ENCODE data around the gene TMEM240.
"Not testable (repeated sequence)": the region's sequence is repeated elsewhere in the genome, so short reads cannot be mapped to it uniquely, and the experiment has no call there.

Gene TMEM240

GRCh38 chr1:1521331-1521730, 19.1 kb downstream of the TMEM240 start:
- Histone ChIP-seq H3K27me3 (ENCODE audit: control insufficient read depth, low read length) (no peaks in the 10 kb centered on the region), H3K27ac (ENCODE audit: low read depth, low read length) (no peak overlapping the region), H3K4me1 (ENCODE audit: control insufficient read depth, low read length) (no peaks in the 10 kb centered on the region), H3K36me3 (ENCODE audit: control insufficient read depth, low read length) (peaks cover 50% of the 10 kb centered on the region), H4K20me1 (ENCODE audit: control insufficient read depth, insufficient read depth, low read depth, low read length) (no peaks in the 10 kb centered on the region), H3K4me3 (ENCODE audit: low read length) (no peak overlapping the region), H3F3A (ENCODE audit: control insufficient read depth, insufficient read depth) (no peaks in the 10 kb centered on the region), H3K9me3 (ENCODE audit: control insufficient read depth, insufficient read depth, low read length) (no peaks in the 10 kb centered on the region), H3K9me2 (replicated peaks; ENCODE audit: control insufficient read depth, low read length) (no peaks in the 10 kb centered on the region), H3K79me2 (ENCODE audit: control insufficient read depth, low read length) (peaks cover 5% of the 10 kb centered on the region), H3K4me2 (ENCODE audit: low read length) (no peak overlapping the region)
- TF ChIP-seq CTCF (IDR thresholded peaks at IDR 0.05; ENCODE audit: low read depth, low read length, poor library complexity, severe bottlenecking) (no peak), EZH2phosphoT487 (IDR thresholded peaks at IDR 0.05; ENCODE audit: borderline replicate concordance, low read length) (no peak)

DNA sequence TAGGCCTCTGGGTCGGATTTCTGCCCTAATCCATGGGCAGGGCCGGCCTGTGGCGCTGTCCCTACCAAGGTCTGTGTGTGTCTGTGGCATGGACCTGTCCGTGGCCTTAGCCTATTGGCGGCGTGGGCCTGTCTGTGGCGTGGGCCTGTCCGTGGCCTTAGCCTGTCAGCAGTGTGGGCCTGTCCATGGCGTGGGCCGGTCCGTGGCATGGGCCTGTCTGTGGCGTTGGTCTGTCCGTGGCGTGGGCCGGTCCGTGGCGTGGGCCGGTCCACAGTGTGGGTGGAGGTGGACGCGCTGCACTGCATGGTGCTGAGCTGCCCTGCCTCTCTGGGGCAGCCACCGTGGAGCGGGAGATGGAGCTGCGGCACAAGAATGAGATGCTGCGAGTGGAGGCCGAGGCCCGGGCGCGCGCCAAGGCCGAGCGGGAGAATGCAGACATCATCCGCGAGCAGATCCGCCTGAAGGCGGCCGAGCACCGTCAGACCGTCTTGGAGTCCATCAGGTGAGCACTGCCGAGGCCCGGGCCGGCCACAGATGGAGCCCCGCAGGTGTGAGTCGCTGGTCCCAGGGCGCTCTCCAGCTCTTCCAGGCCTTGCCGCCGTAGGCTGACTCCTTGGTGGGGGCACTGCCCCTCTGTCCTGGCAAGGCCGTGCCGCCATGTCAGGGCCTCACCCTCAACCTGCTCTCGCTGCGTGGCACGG, 20.5 kb downstream of the TMEM240 start:
- Histone ChIP-seq H3K79me2 (ENCODE audit: control insufficient read depth, low read length) (peaks cover 14% of the 10 kb centered on the region), H3K36me3 (ENCODE audit: control insufficient read depth, low read length) (peaks cover 51% of the 10 kb centered on the region)
- not testable (repeated sequence) for H4K20me1 ChIP-seq (ENCODE audit: control insufficient read depth, insufficient read depth, low read depth, low read length); H3K27me3 ChIP-seq (ENCODE audit: control insufficient read depth, low read length); H3K9me3 ChIP-seq (ENCODE audit: control insufficient read depth, insufficient read depth, low read length); H3K4me3 ChIP-seq (ENCODE audit: low read length); H3K4me2 ChIP-seq (ENCODE audit: low read length); H3F3A ChIP-seq (ENCODE audit: control insufficient read depth, insufficient read depth); H3K27ac ChIP-seq (ENCODE audit: low read depth, low read length); H3K9me2 ChIP-seq (replicated peaks; ENCODE audit: control insufficient read depth, low read length); H3K4me1 ChIP-seq (ENCODE audit: control insufficient read depth, low read length)

GRCh38 chr1:1518621-1519007, 21.8 kb downstream of the TMEM240 start:
- Histone ChIP-seq H3K36me3 (ENCODE audit: control insufficient read depth, low read length) (peaks cover 50% of the 10 kb centered on the region), H3K79me2 (ENCODE audit: control insufficient read depth, low read length) (peaks cover 27% of the 10 kb centered on the region)
- not testable (repeated sequence) for H3K9me3 ChIP-seq (ENCODE audit: control insufficient read depth, insufficient read depth, low read length); H4K20me1 ChIP-seq (ENCODE audit: control insufficient read depth, insufficient read depth, low read depth, low read length); H3F3A ChIP-seq (ENCODE audit: control insufficient read depth, insufficient read depth); H3K27me3 ChIP-seq (ENCODE audit: control insufficient read depth, low read length); H3K27ac ChIP-seq (ENCODE audit: low read depth, low read length); H3K9me2 ChIP-seq (replicated peaks; ENCODE audit: control insufficient read depth, low read length); H3K4me3 ChIP-seq (ENCODE audit: low read length); H3K4me2 ChIP-seq (ENCODE audit: low read length); H3K4me1 ChIP-seq (ENCODE audit: control insufficient read depth, low read length)

DNA sequence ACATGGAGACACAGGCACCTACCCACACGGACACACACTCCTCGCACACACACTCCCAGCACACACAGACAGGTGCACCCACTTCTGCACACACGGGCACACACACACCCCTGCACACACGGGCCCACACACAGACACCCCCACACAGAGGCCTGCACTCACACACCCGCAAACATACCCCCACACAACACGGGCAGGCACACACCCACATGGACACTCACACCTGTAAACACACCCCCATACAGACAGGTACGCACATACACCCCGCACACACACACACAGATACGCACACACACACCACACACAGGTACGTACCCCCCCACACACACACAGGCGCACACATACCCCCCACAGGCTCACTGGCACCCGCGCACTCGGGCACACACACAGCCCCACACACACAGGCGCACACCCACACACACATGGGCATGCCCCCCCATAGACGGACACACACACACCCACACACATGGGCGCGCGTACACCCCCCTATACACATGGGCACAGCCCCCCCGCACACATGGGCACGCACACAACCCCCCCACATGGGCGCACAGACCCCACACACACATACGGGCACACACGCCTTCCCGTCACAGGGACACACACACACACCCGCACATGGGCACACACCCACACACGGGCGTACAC, 22.3 kb downstream of the TMEM240 start:
- H3K9me3 ChIP-seq (ENCODE audit: control insufficient read depth, insufficient read depth, low read length): no peaks in the 10 kb centered on the region
- H3K9me2 ChIP-seq (replicated peaks; ENCODE audit: control insufficient read depth, low read length): no peaks in the 10 kb centered on the region
- no peaks in the 10 kb centered on the region for H3K4me1 ChIP-seq (ENCODE audit: control insufficient read depth, low read length)
- peaks cover 45% of the 10 kb centered on the region for H3K36me3 ChIP-seq (ENCODE audit: control insufficient read depth, low read length)
- H3F3A ChIP-seq (ENCODE audit: control insufficient read depth, insufficient read depth): no peaks in the 10 kb centered on the region
- H3K27me3 ChIP-seq (ENCODE audit: control insufficient read depth, low read length): no peaks in the 10 kb centered on the region
- TF ChIP-seq EZH2phosphoT487 (IDR thresholded peaks at IDR 0.05; ENCODE audit: borderline replicate concordance, low read length) (no peak), CTCF (IDR thresholded peaks at IDR 0.05; ENCODE audit: low read depth, low read length, poor library complexity, severe bottlenecking) (no peak)
- no peak overlapping the region for H3K27ac ChIP-seq (ENCODE audit: low read depth, low read length)
- H3K4me2 ChIP-seq (ENCODE audit: low read length): no peak overlapping the region
- no peaks in the 10 kb centered on the region for H4K20me1 ChIP-seq (ENCODE audit: control insufficient read depth, insufficient read depth, low read depth, low read length)
- peaks cover 32% of the 10 kb centered on the region for H3K79me2 ChIP-seq (ENCODE audit: control insufficient read depth, low read length)
- H3K4me3 ChIP-seq (ENCODE audit: low read length): no peak overlapping the region

DNA sequence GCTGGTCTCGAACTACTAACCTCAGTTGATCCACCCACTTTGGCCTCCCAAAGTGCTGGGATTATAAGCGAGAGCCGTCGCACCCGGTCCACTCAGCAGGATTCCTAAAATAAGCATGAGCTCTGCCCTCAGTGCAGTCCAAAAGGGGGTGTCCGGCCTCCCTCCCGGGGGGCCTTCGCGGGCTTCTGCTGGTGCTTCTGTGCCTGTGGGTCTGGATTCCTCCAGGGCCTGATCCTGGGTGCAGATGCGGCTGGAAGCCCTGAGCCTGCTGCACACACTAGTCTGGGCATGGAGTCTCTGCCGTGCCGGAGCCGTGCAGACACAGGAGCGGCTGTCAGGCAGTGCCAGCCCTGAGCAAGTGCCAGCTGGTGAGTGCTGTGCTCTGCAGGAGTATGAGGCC, 23.5 kb downstream of the TMEM240 start:
- not testable (repeated sequence) for H4K20me1 ChIP-seq (ENCODE audit: control insufficient read depth, insufficient read depth, low read depth, low read length); H3K9me2 ChIP-seq (replicated peaks; ENCODE audit: control insufficient read depth, low read length); H3K4me2 ChIP-seq (ENCODE audit: low read length); H3K27me3 ChIP-seq (ENCODE audit: control insufficient read depth, low read length); H3K4me1 ChIP-seq (ENCODE audit: control insufficient read depth, low read length); H3K4me3 ChIP-seq (ENCODE audit: low read length); H3F3A ChIP-seq (ENCODE audit: control insufficient read depth, insufficient read depth); H3K9me3 ChIP-seq (ENCODE audit: control insufficient read depth, insufficient read depth, low read length); H3K27ac ChIP-seq (ENCODE audit: low read depth, low read length)
- Histone ChIP-seq H3K79me2 (ENCODE audit: control insufficient read depth, low read length) (peaks cover 42% of the 10 kb centered on the region), H3K36me3 (ENCODE audit: control insufficient read depth, low read length) (peaks cover 45% of the 10 kb centered on the region)

GRCh38 chr1:1514376-1514775, 26.0 kb downstream of the TMEM240 start:
- H3K4me2 ChIP-seq (ENCODE audit: low read length); H3K4me3 ChIP-seq (ENCODE audit: low read length); H3K27me3 ChIP-seq (ENCODE audit: control insufficient read depth, low read length); H3K4me1 ChIP-seq (ENCODE audit: control insufficient read depth, low read length); H4K20me1 ChIP-seq (ENCODE audit: control insufficient read depth, insufficient read depth, low read depth, low read length); H3K9me3 ChIP-seq (ENCODE audit: control insufficient read depth, insufficient read depth, low read length); H3F3A ChIP-seq (ENCODE audit: control insufficient read depth, insufficient read depth); H3K9me2 ChIP-seq (replicated peaks; ENCODE audit: control insufficient read depth, low read length); H3K27ac ChIP-seq (ENCODE audit: low read depth, low read length): not testable (repeated sequence)
- Histone ChIP-seq H3K36me3 (ENCODE audit: control insufficient read depth, low read length) (peaks cover 31% of the 10 kb centered on the region), H3K79me2 (ENCODE audit: control insufficient read depth, low read length) (peaks cover 55% of the 10 kb centered on the region)

Data from DOHH2 (cell line).